ENCODE measurements around the gene CAMK2B. TPM values are rescaled to one million over a fixed set of nuclear protein-coding genes. Genes with fewer than 3 reads are reported as not detected.

The CAMK2B gene
- total RNA-seq, 1 donor from 2014 or later = 0.09 TPM

DNA sequence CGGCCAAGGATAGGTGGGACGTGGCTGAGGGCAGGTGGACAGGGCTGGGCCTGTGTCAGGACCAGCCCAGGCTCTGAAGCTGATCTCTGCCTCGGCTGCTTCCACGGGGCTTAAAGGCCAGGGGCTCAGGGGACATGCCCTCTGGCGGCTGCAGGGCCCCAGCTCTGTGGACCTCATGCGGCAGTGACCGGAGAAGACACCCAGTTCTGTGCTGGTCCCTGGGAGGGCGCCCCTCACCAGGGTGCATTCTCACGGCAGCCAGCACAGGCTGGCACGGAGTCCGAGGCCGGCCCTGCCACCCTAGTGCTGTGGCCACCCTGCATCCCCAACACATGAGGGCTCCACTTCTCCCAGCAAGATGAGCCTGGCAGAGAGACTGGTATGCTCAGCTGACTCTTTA is 94.3 kb downstream of the CAMK2B start:
- H3K79me2 ChIP-seq (ENCODE audit: low read depth) = no peaks in the 10 kb centered on the region
- Mint-ChIP-seq H3K27ac (peak overlapping the region; percentile 60), H3K4me3 (no peak overlapping the region), H3K36me3 (no peaks in the 10 kb centered on the region), H3K9me3 (no peaks in the 10 kb centered on the region), H3K27me3 (ENCODE audit: insufficient read depth, low read depth) (peaks cover 5% of the 10 kb centered on the region), H3K4me1 (peaks cover 4% of the 10 kb centered on the region)
- H3K9ac ChIP-seq = no peak overlapping the region
- H3K9me3 ChIP-seq (ENCODE audit: low read depth) = no peaks in the 10 kb centered on the region
- H3K4me1 ChIP-seq = peaks cover 3% of the 10 kb centered on the region
- H3K4me3 ChIP-seq = no peak overlapping the region
- H2AFZ ChIP-seq (replicated peaks) = no peak overlapping the region
- no peak for DNase-seq (ENCODE audit: low spot score)
- H3K36me3 ChIP-seq = no peaks in the 10 kb centered on the region
- H3K4me2 ChIP-seq = no peak overlapping the region
- no peak overlapping the region for H3K27ac ChIP-seq
- TF ChIP-seq, protein P1, sequence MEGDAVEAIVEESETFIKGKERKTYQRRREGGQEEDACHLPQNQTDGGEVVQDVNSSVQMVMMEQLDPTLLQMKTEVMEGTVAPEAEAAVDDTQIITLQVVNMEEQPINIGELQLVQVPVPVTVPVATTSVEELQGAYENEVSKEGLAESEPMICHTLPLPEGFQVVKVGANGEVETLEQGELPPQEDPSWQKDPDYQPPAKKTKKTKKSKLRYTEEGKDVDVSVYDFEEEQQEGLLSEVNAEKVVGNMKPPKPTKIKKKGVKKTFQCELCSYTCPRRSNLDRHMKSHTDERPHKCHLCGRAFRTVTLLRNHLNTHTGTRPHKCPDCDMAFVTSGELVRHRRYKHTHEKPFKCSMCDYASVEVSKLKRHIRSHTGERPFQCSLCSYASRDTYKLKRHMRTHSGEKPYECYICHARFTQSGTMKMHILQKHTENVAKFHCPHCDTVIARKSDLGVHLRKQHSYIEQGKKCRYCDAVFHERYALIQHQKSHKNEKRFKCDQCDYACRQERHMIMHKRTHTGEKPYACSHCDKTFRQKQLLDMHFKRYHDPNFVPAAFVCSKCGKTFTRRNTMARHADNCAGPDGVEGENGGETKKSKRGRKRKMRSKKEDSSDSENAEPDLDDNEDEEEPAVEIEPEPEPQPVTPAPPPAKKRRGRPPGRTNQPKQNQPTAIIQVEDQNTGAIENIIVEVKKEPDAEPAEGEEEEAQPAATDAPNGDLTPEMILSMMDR (IDR thresholded peaks at IDR 0.05) = no peak
- TF ChIP-seq EZH2phosphoT487 (IDR thresholded peaks at IDR 0.05) = no peak
- TF ChIP-seq EZH2 (IDR thresholded peaks at IDR 0.05) = no peak
- no peaks in the 10 kb centered on the region for H3F3A ChIP-seq (ENCODE audit: low read depth)
- H4K20me1 ChIP-seq (ENCODE audit: low read depth) = no peaks in the 10 kb centered on the region
- no peaks in the 10 kb centered on the region for H3K27me3 ChIP-seq

GRCh38 chr7:44230286-44230685 is 95.1 kb downstream of the CAMK2B start:
- Mint-ChIP-seq H3K9me3 (no peaks in the 10 kb centered on the region), H3K4me3 (no peak overlapping the region), H3K36me3 (no peaks in the 10 kb centered on the region), H3K27ac (no peak overlapping the region), H3K4me1 (peaks cover 3% of the 10 kb centered on the region), H3K27me3 (ENCODE audit: insufficient read depth, low read depth) (peaks cover 4% of the 10 kb centered on the region)
- H3K9me3 ChIP-seq (ENCODE audit: low read depth) = no peaks in the 10 kb centered on the region
- no peak overlapping the region for H3K4me3 ChIP-seq
- no peak overlapping the region for H3K9ac ChIP-seq
- H3K27me3 ChIP-seq = no peaks in the 10 kb centered on the region
- H3K79me2 ChIP-seq (ENCODE audit: low read depth) = no peaks in the 10 kb centered on the region
- DNase-seq (ENCODE audit: low spot score) = no peak
- TF ChIP-seq EZH2phosphoT487 (IDR thresholded peaks at IDR 0.05) (no peak), EZH2 (IDR thresholded peaks at IDR 0.05) (no peak)
- TF ChIP-seq, protein P1 (IDR thresholded peaks at IDR 0.05) = no peak
- no peak overlapping the region for H2AFZ ChIP-seq (replicated peaks)
- H3K27ac ChIP-seq = no peak overlapping the region
- no peaks in the 10 kb centered on the region for H3F3A ChIP-seq (ENCODE audit: low read depth)
- no peaks in the 10 kb centered on the region for H3K4me1 ChIP-seq
- no peaks in the 10 kb centered on the region for H3K36me3 ChIP-seq
- no peak overlapping the region for H3K4me2 ChIP-seq
- H4K20me1 ChIP-seq (ENCODE audit: low read depth) = no peaks in the 10 kb centered on the region

DNA sequence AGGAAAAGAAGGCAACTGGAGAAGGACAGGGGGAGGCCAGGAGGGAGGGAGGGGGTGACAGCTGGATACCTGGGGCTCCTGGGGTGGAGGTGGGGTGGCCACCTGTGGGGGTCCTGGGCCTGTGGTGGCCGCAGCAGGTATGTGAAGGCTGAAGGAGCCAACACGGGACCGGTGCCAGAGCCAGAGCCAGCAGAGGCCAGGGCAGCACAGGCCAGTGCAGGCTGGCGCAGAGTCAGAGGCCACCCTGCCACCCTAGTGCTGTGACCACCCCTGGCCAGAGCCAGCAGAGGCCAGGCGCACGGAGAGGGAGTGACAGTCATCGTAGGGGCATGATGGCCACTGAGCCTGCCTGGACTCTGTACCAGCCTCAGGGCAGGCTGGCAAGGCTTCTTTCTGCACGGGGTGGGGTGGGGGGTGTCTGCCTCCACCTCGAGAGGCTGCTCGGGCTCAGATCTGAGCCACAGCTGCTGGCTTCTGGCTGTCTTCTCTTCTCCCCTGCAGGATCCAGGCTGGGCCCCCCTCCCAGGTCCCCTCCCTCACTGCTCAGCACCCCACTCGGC is 95.8 kb downstream of the CAMK2B start:
- no peaks in the 10 kb centered on the region for H3K79me2 ChIP-seq (ENCODE audit: low read depth)
- H3K9me3 Mint-ChIP-seq = no peaks in the 10 kb centered on the region
- no peaks in the 10 kb centered on the region for H3K36me3 ChIP-seq
- TF ChIP-seq EZH2phosphoT487 (IDR thresholded peaks at IDR 0.05) (no peak), EZH2 (IDR thresholded peaks at IDR 0.05) (no peak)
- TF ChIP-seq, protein P1 (IDR thresholded peaks at IDR 0.05) = no peak
- no peak overlapping the region for H3K27ac Mint-ChIP-seq
- no peak for DNase-seq (ENCODE audit: low spot score)
- no peak overlapping the region for H3K9ac ChIP-seq
- H3K4me3 Mint-ChIP-seq = no peak overlapping the region
- H3K27me3 Mint-ChIP-seq (ENCODE audit: insufficient read depth, low read depth) = peaks cover 4% of the 10 kb centered on the region
- H3K27ac ChIP-seq = no peak overlapping the region
- H3K4me1 Mint-ChIP-seq = peaks cover 3% of the 10 kb centered on the region
- H3K4me3 ChIP-seq = no peak overlapping the region
- H2AFZ ChIP-seq (replicated peaks) = no peak overlapping the region
- H3K4me1 ChIP-seq = peaks cover 3% of the 10 kb centered on the region
- H4K20me1 ChIP-seq (ENCODE audit: low read depth) = no peaks in the 10 kb centered on the region
- no peaks in the 10 kb centered on the region for H3F3A ChIP-seq (ENCODE audit: low read depth)
- H3K27me3 ChIP-seq = no peaks in the 10 kb centered on the region
- H3K9me3 ChIP-seq (ENCODE audit: low read depth) = no peaks in the 10 kb centered on the region
- no peaks in the 10 kb centered on the region for H3K36me3 Mint-ChIP-seq
- H3K4me2 ChIP-seq = no peak overlapping the region
